ENCODE results near the gene FAM216B.

Gene FAM216B

GRCh38 chr13:42792154-42792553, 10.8 kb downstream of the FAM216B start:
- Histone ChIP-seq H3K27me3 (ENCODE audit: insufficient read depth, low read length) (no peaks in the 10 kb centered on the region; the same call in 1 of the 2 replicates), H3F3A (ENCODE audit: insufficient read depth, low read length) (no peaks in the 10 kb centered on the region), H3K36me3 (ENCODE audit: insufficient read depth, low read length) (no peaks in the 10 kb centered on the region), H3K79me2 (ENCODE audit: insufficient read depth, low read length) (no peaks in the 10 kb centered on the region), H3K9me3 (ENCODE audit: low read length) (no peaks in the 10 kb centered on the region), H3K4me3 (ENCODE audit: low read depth, low read length, poor library complexity, severe bottlenecking) (no peak overlapping the region), H3K27ac (ENCODE audit: low read depth, low read length, poor library complexity, severe bottlenecking) (no peak overlapping the region), H2AFZ (ENCODE audit: low read length) (no peak overlapping the region), H3K4me1 (ENCODE audit: insufficient read depth, low read length, severe bottlenecking) (no peaks in the 10 kb centered on the region), H3K9ac (ENCODE audit: low read length) (no peak overlapping the region), H3K9me2 (ENCODE audit: low read depth, low read length) (no peaks in the 10 kb centered on the region), H4K20me1 (ENCODE audit: insufficient read depth, low read length) (no peaks in the 10 kb centered on the region), H3K4me2 (ENCODE audit: low read length) (no peak overlapping the region)
- TF ChIP-seq CTCF (IDR thresholded peaks at IDR 0.05; ENCODE audit: low read length) (no peak), EZH2 (IDR thresholded peaks at IDR 0.05; ENCODE audit: borderline replicate concordance, low read length) (no peak)

- Histone ChIP-seq H3K9me2 (ENCODE audit: low read depth, low read length) (no peaks in the 10 kb centered on the region), H3K4me3 (ENCODE audit: low read depth, low read length, poor library complexity, severe bottlenecking) (no peak overlapping the region), H3K9ac (ENCODE audit: low read length) (no peak overlapping the region), H3K36me3 (ENCODE audit: insufficient read depth, low read length) (no peaks in the 10 kb centered on the region), H3K9me3 (ENCODE audit: low read length) (no peaks in the 10 kb centered on the region), H3F3A (ENCODE audit: insufficient read depth, low read length) (no peaks in the 10 kb centered on the region), H3K4me1 (ENCODE audit: insufficient read depth, low read length, severe bottlenecking) (no peaks in the 10 kb centered on the region), H4K20me1 (ENCODE audit: insufficient read depth, low read length) (no peaks in the 10 kb centered on the region), H3K27ac (ENCODE audit: low read depth, low read length, poor library complexity, severe bottlenecking) (no peak overlapping the region), H3K79me2 (ENCODE audit: insufficient read depth, low read length) (no peaks in the 10 kb centered on the region), H2AFZ (ENCODE audit: low read length) (no peak overlapping the region), H3K27me3 (ENCODE audit: insufficient read depth, low read length) (no peaks in the 10 kb centered on the region; the same call in 1 of the 2 replicates), H3K4me2 (ENCODE audit: low read length) (no peak overlapping the region)
- TF ChIP-seq EZH2 (IDR thresholded peaks at IDR 0.05; ENCODE audit: borderline replicate concordance, low read length) (no peak), CTCF (IDR thresholded peaks at IDR 0.05; ENCODE audit: low read length) (no peak)
Observed at GRCh38 chr13:42794577-42795275, 13.3 kb downstream of the FAM216B start.

- no peaks in the 10 kb centered on the region for H3K36me3 ChIP-seq (ENCODE audit: insufficient read depth, low read length)
- H4K20me1 ChIP-seq (ENCODE audit: insufficient read depth, low read length) = no peaks in the 10 kb centered on the region
- no peaks in the 10 kb centered on the region for H3K4me1 ChIP-seq (ENCODE audit: insufficient read depth, low read length, severe bottlenecking)
- TF ChIP-seq CTCF (IDR thresholded peaks at IDR 0.05; ENCODE audit: low read length) = no peak
- no peak for TF ChIP-seq EZH2 (IDR thresholded peaks at IDR 0.05; ENCODE audit: borderline replicate concordance, low read length)
- H3K9ac ChIP-seq (ENCODE audit: low read length) = no peak overlapping the region
- no peaks in the 10 kb centered on the region for H3K79me2 ChIP-seq (ENCODE audit: insufficient read depth, low read length)
- H3K9me3 ChIP-seq (ENCODE audit: low read length) = no peaks in the 10 kb centered on the region
- no peak overlapping the region for H3K27ac ChIP-seq (ENCODE audit: low read depth, low read length, poor library complexity, severe bottlenecking)
- H3K4me3 ChIP-seq (ENCODE audit: low read depth, low read length, poor library complexity, severe bottlenecking) = no peak overlapping the region
- H3K9me2 ChIP-seq (ENCODE audit: low read depth, low read length) = no peaks in the 10 kb centered on the region
- no peaks in the 10 kb centered on the region for H3F3A ChIP-seq (ENCODE audit: insufficient read depth, low read length)
- H3K4me2 ChIP-seq (ENCODE audit: low read length) = no peak overlapping the region
- H2AFZ ChIP-seq (ENCODE audit: low read length) = no peak overlapping the region
- no peaks in the 10 kb centered on the region; the same call in 1 of the 2 replicates for H3K27me3 ChIP-seq (ENCODE audit: insufficient read depth, low read length)
Observed at GRCh38 chr13:42795666-42796065, 14.3 kb downstream of the FAM216B start.

Data from OCI-LY1 (cell line).